ENCODE results near the gene DUSP5. TPM values are rescaled to one million over a fixed set of nuclear protein-coding genes. Genes with fewer than 3 reads are reported as not detected.

Gene DUSP5
- total RNA-seq, 2 experiments from 2014 or later, result 0.06 to 0.97 TPM

- no peak overlapping the region for H3K4me2 ChIP-seq (ENCODE audit: low read length)
- H3K79me2 ChIP-seq (ENCODE audit: insufficient read depth, low read depth, low read length), result no peaks in the 10 kb centered on the region
- ChIA-PET CTCF (ENCODE audit: unreplicated experiment) (no interaction called here), POLR2A (interaction anchor here (0.7 to 1.2 kb wide), 4 partner anchors 11 to 1719 kb away, joined by 3 read pairs; no protein-coding TSS in a partner anchor)
- no peak for DNase-seq (ENCODE audit: low spot score)
- H3K4me1 ChIP-seq (ENCODE audit: insufficient read depth, low read length, poor library complexity, severe bottlenecking), result no peaks in the 10 kb centered on the region
- TF ChIP-seq CTCF (conservative IDR thresholded peaks at IDR 0.05; ENCODE audit: low read length) (no peak), EZH2phosphoT487 (IDR thresholded peaks at IDR 0.05; ENCODE audit: borderline replicate concordance, low read depth, low read length) (no peak)
- no TSS peak for BruUV-seq (replicated peaks)
- H3K27ac ChIP-seq (ENCODE audit: low read depth, low read length, poor library complexity, severe bottlenecking), result no peak overlapping the region
- H3K9me3 ChIP-seq (ENCODE audit: low read length), result no peaks in the 10 kb centered on the region
- H3K9me2 ChIP-seq (ENCODE audit: insufficient read depth, low read length), result no peaks in the 10 kb centered on the region
- no peaks in the 10 kb centered on the region for H3K36me3 ChIP-seq (ENCODE audit: insufficient read depth, low read length)
- no peak overlapping the region for H3K4me3 ChIP-seq (ENCODE audit: low read depth, low read length, poor library complexity, severe bottlenecking)
- H2AFZ ChIP-seq (ENCODE audit: low read length), result no peak overlapping the region
- H4K20me1 ChIP-seq (ENCODE audit: insufficient read depth, low read length), result no peaks in the 10 kb centered on the region
- intact Hi-C loops (cut with micrococcal nuclease; ENCODE audit: unreplicated experiment), result no loop called here
Measured at GRCh38 chr10:110471566-110472139, 26.1 kb upstream of the DUSP5 start.

GRCh38 chr10:110474017-110474416, 23.7 kb upstream of the DUSP5 start:
- H3K27ac ChIP-seq (ENCODE audit: low read depth, low read length, poor library complexity, severe bottlenecking), result no peak overlapping the region
- no peak overlapping the region for H3K4me2 ChIP-seq (ENCODE audit: low read length)
- no peaks in the 10 kb centered on the region for H3K36me3 ChIP-seq (ENCODE audit: insufficient read depth, low read length)
- H4K20me1 ChIP-seq (ENCODE audit: insufficient read depth, low read length), result no peaks in the 10 kb centered on the region
- DNase-seq (ENCODE audit: low spot score), result no peak
- H3K9me2 ChIP-seq (ENCODE audit: insufficient read depth, low read length), result no peaks in the 10 kb centered on the region
- H3K4me1 ChIP-seq (ENCODE audit: insufficient read depth, low read length, poor library complexity, severe bottlenecking), result no peaks in the 10 kb centered on the region
- no peaks in the 10 kb centered on the region for H3K9me3 ChIP-seq (ENCODE audit: low read length)
- intact Hi-C loops (cut with micrococcal nuclease; ENCODE audit: unreplicated experiment), result no loop called here
- TF ChIP-seq EZH2phosphoT487 (IDR thresholded peaks at IDR 0.05; ENCODE audit: borderline replicate concordance, low read depth, low read length) (no peak), CTCF (conservative IDR thresholded peaks at IDR 0.05; ENCODE audit: low read length) (no peak)
- H3K4me3 ChIP-seq (ENCODE audit: low read depth, low read length, poor library complexity, severe bottlenecking), result no peak overlapping the region
- H3K79me2 ChIP-seq (ENCODE audit: insufficient read depth, low read depth, low read length), result no peaks in the 10 kb centered on the region
- POLR2A ChIA-PET, result interaction anchor here (1.3 to 1.6 kb wide), 2 partner anchors 10 to 25 kb away, joined by 4 to 6 read pairs; no protein-coding TSS in a partner anchor
- no TSS peak for BruUV-seq (replicated peaks)
- H2AFZ ChIP-seq (ENCODE audit: low read length), result no peak overlapping the region
- CTCF ChIA-PET (ENCODE audit: unreplicated experiment), result no interaction called here

GRCh38 chr10:110474826-110475225, 22.9 kb upstream of the DUSP5 start:
- Histone ChIP-seq H3K4me1 (ENCODE audit: insufficient read depth, low read length, poor library complexity, severe bottlenecking) (no peaks in the 10 kb centered on the region), H3K4me2 (ENCODE audit: low read length) (no peak overlapping the region), H3K79me2 (ENCODE audit: insufficient read depth, low read depth, low read length) (no peaks in the 10 kb centered on the region), H3K27ac (ENCODE audit: low read depth, low read length, poor library complexity, severe bottlenecking) (no peak overlapping the region), H3K9me3 (ENCODE audit: low read length) (no peaks in the 10 kb centered on the region), H3K36me3 (ENCODE audit: insufficient read depth, low read length) (no peaks in the 10 kb centered on the region), H3K4me3 (ENCODE audit: low read depth, low read length, poor library complexity, severe bottlenecking) (no peak overlapping the region), H3K9me2 (ENCODE audit: insufficient read depth, low read length) (no peaks in the 10 kb centered on the region), H4K20me1 (ENCODE audit: insufficient read depth, low read length) (no peaks in the 10 kb centered on the region), H2AFZ (ENCODE audit: low read length) (no peak overlapping the region)
- BruUV-seq (replicated peaks), result no TSS peak
- CTCF ChIA-PET (ENCODE audit: unreplicated experiment), result no interaction called here
- TF ChIP-seq CTCF (conservative IDR thresholded peaks at IDR 0.05; ENCODE audit: low read length) (no peak), EZH2phosphoT487 (IDR thresholded peaks at IDR 0.05; ENCODE audit: borderline replicate concordance, low read depth, low read length) (no peak)
- intact Hi-C loops (cut with micrococcal nuclease; ENCODE audit: unreplicated experiment), result no loop called here
- POLR2A ChIA-PET, result interaction anchor here (0.6 to 1.2 kb wide), 2 partner anchors 8 to 18 kb away, joined by 3 to 6 read pairs; no protein-coding TSS in a partner anchor
- DNase-seq (ENCODE audit: low spot score), result no peak

All from OCI-LY7 (cell line).